Vagina (tissue), 2 donors: ENCODE measurements around the gene SEC22C.

ENCODE experiments used
- CTCF ChIP-seq, 3 experiments: fragments of 450-650 bp in 2 of 3; fragments of 200-600 bp in 1 of 3; sonication (generic) in 1 of 3; IDR thresholded peaks; one replicate each; pipeline ENCODE4 v1.5.1; 2017 to 2019; ENCODE audit warnings: antibody characterized with exemption in 3 of 3, mild to moderate bottlenecking in 2 of 3, moderate library complexity in 2 of 3
- POLR2A ChIP-seq, 2 donors: fragments of 450-650 bp; IDR thresholded peaks; one replicate each; pipeline ENCODE4 v1.6.1; 2017; ENCODE audit warnings: antibody characterized with exemption in 2 of 2, mild to moderate bottlenecking in 2 of 2, moderate library complexity in 2 of 2

GRCh38 chr3:42520336-42520735 is 61.4 kb downstream of the SEC22C start:
- TF ChIP-seq CTCF (IDR thresholded peaks at IDR 0.05) (no peak), POLR2A (IDR thresholded peaks at IDR 0.05) (no peak)
